HG03025 (cell line): Measurements from ENCODE around the gene TIMMDC1.
"Not testable (repeated sequence)": the region's sequence is repeated elsewhere in the genome, so short reads cannot be mapped to it uniquely, and the experiment has no call there.

ENCODE experiments used
- ATAC-seq: cut with Tn5 transposase; IDR thresholded peaks from one replicate; pipeline ENCODE4 v1.9.1; 2021; ENCODE audit warnings: mild to moderate bottlenecking, moderate library complexity; ENCODE audit not compliant: unreplicated experiment, low FRiP score

Gene TIMMDC1

GRCh38 chr3:119553823-119554415 is 55.6 kb downstream of the TIMMDC1 start:
- ATAC-seq = no peak

GRCh38 chr3:119555309-119555735 is 57.0 kb downstream of the TIMMDC1 start:
- ATAC-seq = no peak

GRCh38 chr3:119555929-119556328 is 57.6 kb downstream of the TIMMDC1 start:
- no peak for ATAC-seq

GRCh38 chr3:119557192-119557876 is 59.0 kb downstream of the TIMMDC1 start:
- ATAC-seq = no peak

- ATAC-seq = no peak
Measured at GRCh38 chr3:119557877-119558269, 59.5 kb downstream of the TIMMDC1 start.

GRCh38 chr3:119558626-119559317 is 60.4 kb downstream of the TIMMDC1 start:
- ATAC-seq = no peak

GRCh38 chr3:119559441-119559963 is 61.2 kb downstream of the TIMMDC1 start, which contains the start of gene CD80:
Gene CD80 (minus strand): TSS chr3:119559614. CDS start chr3:119557728, 1,886 bp downstream.
- ATAC-seq = peak; percentile 59

GRCh38 chr3:119560160-119560559 is 61.8 kb downstream of the TIMMDC1 start:
- no peak for ATAC-seq

- peak; percentile 46 for ATAC-seq
Measured at GRCh38 chr3:119562307-119562961, 64.1 kb downstream of the TIMMDC1 start.

GRCh38 chr3:119563334-119563733 is 65.0 kb downstream of the TIMMDC1 start:
- not testable (repeated sequence) for ATAC-seq

- ATAC-seq = no peak
Measured at GRCh38 chr3:119569156-119569555, 70.8 kb downstream of the TIMMDC1 start.

- no peak for ATAC-seq
Measured at GRCh38 chr3:119570229-119570628, 71.9 kb downstream of the TIMMDC1 start.

- no peak for ATAC-seq
Measured at GRCh38 chr3:119571230-119571629, 72.9 kb downstream of the TIMMDC1 start.

GRCh38 chr3:119571688-119572087 is 73.3 kb downstream of the TIMMDC1 start:
- ATAC-seq = no peak
